Measurements from ENCODE around the gene TNNI3K. TPM values are rescaled to one million over a fixed set of nuclear protein-coding genes. Genes with fewer than 3 reads are reported as not detected.
"Not testable (repeated sequence)": the region's sequence is repeated elsewhere in the genome, so short reads cannot be mapped to it uniquely, and the experiment has no call there.

TNNI3K gene
- not detected in 2 replicates for total RNA-seq

GRCh38 chr1:74235153-74235552, at the start of gene TNNI3K:
Gene TNNI3K, plus strand, starts transcription at chr1:74235387. Its CDS starts 65 bp downstream, at chr1:74235452.
- intact Hi-C loops (cut with micrococcal nuclease): no loop called here

GRCh38 chr1:74193908-74194307, 41.3 kb upstream of the TNNI3K start:
- intact Hi-C loops (cut with micrococcal nuclease): no loop called here

- intact Hi-C loops (cut with micrococcal nuclease): loop anchor here (5.0 kb wide), 2 partner anchors 1877 to 1913 kb away; partner anchors contain the start of genes NEGR1 and ST6GALNAC3
These were observed 39.8 kb upstream of the TNNI3K start for GRCh38 chr1:74195339-74195738.

GRCh38 chr1:74197255-74197654, 37.9 kb upstream of the TNNI3K start:
- intact Hi-C loops (cut with micrococcal nuclease): loop anchor here (5.0 kb wide), 2 partner anchors 1875 to 1915 kb away; partner anchors contain the start of genes NEGR1 and ST6GALNAC3

- intact Hi-C loops (cut with micrococcal nuclease): loop anchor here (1.0 to 5.0 kb wide), 5 partner anchors 535 to 1916 kb away; partner anchors contain the start of genes ACADM, CRYZ, NEGR1 and RABGGTB
These were observed 37.3 kb upstream of the TNNI3K start, which contains the start of the genes FPGT and LRRIQ3 for GRCh38 chr1:74197657-74198552. Gene FPGT, plus strand, starts transcription at chr1:74198242. Its CDS starts 37 bp downstream, at chr1:74198279. Gene LRRIQ3, minus strand, starts transcription at chr1:74198176. Its CDS starts 14,492 bp downstream, at chr1:74183684.

- intact Hi-C loops (cut with micrococcal nuclease): loop anchor here (2.0 to 5.0 kb wide), 3 partner anchors 1587 to 1917 kb away; partner anchors contain the start of genes NEGR1, RABGGTB and ST6GALNAC3
These were observed 35.7 kb upstream of the TNNI3K start for GRCh38 chr1:74199504-74199903.

GRCh38 chr1:74205266-74205665, 29.9 kb upstream of the TNNI3K start:
- intact Hi-C loops (cut with micrococcal nuclease): no loop called here

GRCh38 chr1:74215229-74215628, 20.0 kb upstream of the TNNI3K start:
- intact Hi-C loops (cut with micrococcal nuclease): loop anchor here (5.0 kb wide), 1 partner anchor 1938 kb away; no protein-coding TSS in a partner anchor

GRCh38 chr1:74222701-74223100, 12.5 kb upstream of the TNNI3K start:
- intact Hi-C loops (cut with micrococcal nuclease): no loop called here

- intact Hi-C loops (cut with micrococcal nuclease): no loop called here
These were observed 11.7 kb upstream of the TNNI3K start for GRCh38 chr1:74223453-74223852.

GRCh38 chr1:74236440-74236839, 1.3 kb downstream of the TNNI3K start:
- intact Hi-C loops (cut with micrococcal nuclease): no loop called here

GRCh38 chr1:74237035-74237434, 1.8 kb downstream of the TNNI3K start:
- intact Hi-C loops (cut with micrococcal nuclease): no loop called here

- intact Hi-C loops (cut with micrococcal nuclease): no loop called here
These were observed 2.6 kb downstream of the TNNI3K start for GRCh38 chr1:74237787-74238186.

- intact Hi-C loops (cut with micrococcal nuclease): no loop called here
These were observed 10.1 kb downstream of the TNNI3K start for GRCh38 chr1:74245168-74245772.

- intact Hi-C loops (cut with micrococcal nuclease): no loop called here
These were observed 11.1 kb downstream of the TNNI3K start for GRCh38 chr1:74246315-74246714.

GRCh38 chr1:74247881-74248528, 12.8 kb downstream of the TNNI3K start:
- intact Hi-C loops (cut with micrococcal nuclease): no loop called here

GRCh38 chr1:74253243-74253824, 18.1 kb downstream of the TNNI3K start:
- intact Hi-C loops (cut with micrococcal nuclease): not testable (repeated sequence)

GRCh38 chr1:74266001-74266400, 30.8 kb downstream of the TNNI3K start:
- intact Hi-C loops (cut with micrococcal nuclease): no loop called here

GRCh38 chr1:74271503-74271902, 36.3 kb downstream of the TNNI3K start:
- intact Hi-C loops (cut with micrococcal nuclease): no loop called here

GRCh38 chr1:74280642-74281396, 45.6 kb downstream of the TNNI3K start:
- intact Hi-C loops (cut with micrococcal nuclease): no loop called here

Measured in T-helper 1 cell treated with Interleukin-12 subunit alpha and Interleukin-12 subunit beta and Interleukin-4 antibody, amounts not matched to agents 30 ng/mL and 1 ng/mL, for 36 hours (primary cell).